ENCODE results near the gene RTP2.
A peak's percentile ranks its signal among the peaks of the same experiment; 100 is the strongest.

DNA sequence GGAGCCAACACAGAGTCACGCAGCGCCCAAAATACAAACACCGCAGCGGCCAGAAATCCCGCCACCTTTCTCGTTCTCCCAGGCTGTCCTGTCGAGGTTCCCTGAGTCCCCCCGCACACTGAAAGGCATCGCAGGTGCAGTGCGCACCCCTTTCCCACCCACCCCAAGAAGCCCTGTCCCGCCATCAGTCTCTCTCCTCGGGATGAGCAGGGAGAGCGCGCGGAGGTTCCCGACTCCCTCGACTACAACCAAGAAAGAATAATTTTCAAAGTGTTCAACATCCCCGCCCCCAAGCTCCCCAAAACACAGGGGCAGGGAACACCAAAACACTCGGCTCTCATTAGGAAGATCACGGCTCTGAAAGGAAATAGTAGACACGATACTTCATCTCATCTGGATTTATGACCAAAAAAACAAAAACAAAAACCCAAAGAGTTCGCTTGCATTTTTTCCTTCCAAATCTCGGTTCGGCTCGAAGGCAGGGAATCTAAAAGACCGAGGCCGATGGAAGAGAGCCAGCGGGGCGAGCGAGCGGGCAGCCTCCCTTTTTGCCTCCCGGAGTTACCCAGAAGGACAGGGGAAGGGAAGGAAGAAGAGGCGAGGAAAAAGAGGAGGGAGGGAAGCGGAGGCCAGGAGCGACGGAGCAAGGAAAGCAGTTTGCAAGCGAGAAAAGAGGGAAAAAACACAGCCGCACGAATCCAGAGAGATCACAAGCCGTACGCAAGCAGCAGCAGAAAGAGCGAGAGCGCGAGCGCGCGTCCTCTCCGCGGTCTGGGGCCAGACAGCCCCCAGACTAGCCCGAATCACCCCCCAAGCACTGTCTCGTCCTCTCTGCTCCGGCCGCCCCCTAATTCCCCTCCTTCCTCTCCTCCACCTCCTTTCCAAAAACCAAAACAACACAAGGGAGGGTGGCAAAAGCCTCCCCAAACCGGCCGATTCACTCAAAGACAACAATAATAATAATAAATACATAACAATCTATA is 42.1 kb upstream of the RTP2 start:
- no peak for TF ChIP-seq EZH2 (IDR thresholded peaks at IDR 0.05)
- TF ChIP-seq POLR2AphosphoS5 (IDR thresholded peaks at IDR 0.05; ENCODE audit: borderline replicate concordance, low read depth, low read length) = 0 out of 2 replicates have a peak, but pooled peaks have one; percentile 9

All from SK-N-MC (cell line).